ENCODE measurements around the gene TSGA10IP.

GRCh38 chr11:65937766-65938165 lies 7.5 kb upstream of the TSGA10IP start:
- TF ChIP-seq CTCF (IDR thresholded peaks at IDR 0.05; ENCODE audit: insufficient read depth, low read depth, low read length): no peak
- no peak for TF ChIP-seq EZH2 (IDR thresholded peaks at IDR 0.05; ENCODE audit: insufficient read depth, low read length)

Measured in astrocyte (in vitro differentiated cells and primary cell).